A172 (cell line): ENCODE data around the gene OBSCN. TPM values are rescaled to one million over a fixed set of nuclear protein-coding genes. Genes with fewer than 3 reads are reported as not detected.

Source experiments
- DNase-seq: peaks from one replicate; pipeline ENCODE4 v3.0.0-alpha.2; 2015; ENCODE audit warnings: low spot score
- total RNA-seq: library from RNA; depleted of rRNA; stranded (reverse); fragments of >200 nt; shearing (Covaris generic); gene quantifications from 2 replicates; pipeline ENCODE4 v1.2.3, GENCODE V29; 2014; rRNA removed

The OBSCN gene
- total RNA-seq, 1 experiment from 2014 or later: 9.9 TPM

DNA sequence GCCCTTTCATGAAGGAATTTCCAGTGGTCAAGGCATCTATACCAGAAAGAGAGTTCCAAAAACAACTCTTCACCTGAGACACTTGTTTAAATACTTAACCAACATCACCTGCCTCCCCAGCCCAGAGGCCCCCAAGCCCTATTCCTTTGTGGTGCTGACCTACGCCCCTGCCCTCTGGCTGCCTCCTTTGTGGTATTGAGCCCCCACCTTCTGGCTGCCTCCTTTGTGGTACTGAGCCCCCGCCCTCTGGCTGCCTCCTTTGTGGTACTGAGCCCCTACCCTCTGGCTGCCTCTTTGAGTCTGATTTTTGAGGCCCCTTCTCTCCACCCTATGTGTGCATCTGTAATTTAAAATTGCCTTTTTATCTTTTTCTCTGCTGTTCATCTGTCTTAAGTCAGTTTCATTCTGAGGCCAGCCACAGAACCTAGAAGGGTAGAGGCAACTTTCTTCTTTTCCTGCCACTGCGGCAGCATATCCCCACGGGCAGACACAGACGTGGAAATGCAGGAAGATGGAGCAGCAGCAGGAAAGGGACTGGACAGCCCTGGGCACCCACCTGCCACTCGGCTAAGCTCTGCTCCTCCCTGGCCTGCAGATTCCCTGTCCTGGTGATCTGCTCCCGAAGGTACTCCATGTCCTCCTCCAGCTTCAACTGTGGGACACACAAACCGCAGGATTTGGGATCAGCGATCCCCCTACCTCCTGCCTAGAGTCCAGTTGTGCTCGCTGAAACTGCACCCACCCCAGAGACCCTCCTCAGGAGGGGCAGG lies 205.6 kb downstream of the OBSCN start:
- no peak for DNase-seq

DNA sequence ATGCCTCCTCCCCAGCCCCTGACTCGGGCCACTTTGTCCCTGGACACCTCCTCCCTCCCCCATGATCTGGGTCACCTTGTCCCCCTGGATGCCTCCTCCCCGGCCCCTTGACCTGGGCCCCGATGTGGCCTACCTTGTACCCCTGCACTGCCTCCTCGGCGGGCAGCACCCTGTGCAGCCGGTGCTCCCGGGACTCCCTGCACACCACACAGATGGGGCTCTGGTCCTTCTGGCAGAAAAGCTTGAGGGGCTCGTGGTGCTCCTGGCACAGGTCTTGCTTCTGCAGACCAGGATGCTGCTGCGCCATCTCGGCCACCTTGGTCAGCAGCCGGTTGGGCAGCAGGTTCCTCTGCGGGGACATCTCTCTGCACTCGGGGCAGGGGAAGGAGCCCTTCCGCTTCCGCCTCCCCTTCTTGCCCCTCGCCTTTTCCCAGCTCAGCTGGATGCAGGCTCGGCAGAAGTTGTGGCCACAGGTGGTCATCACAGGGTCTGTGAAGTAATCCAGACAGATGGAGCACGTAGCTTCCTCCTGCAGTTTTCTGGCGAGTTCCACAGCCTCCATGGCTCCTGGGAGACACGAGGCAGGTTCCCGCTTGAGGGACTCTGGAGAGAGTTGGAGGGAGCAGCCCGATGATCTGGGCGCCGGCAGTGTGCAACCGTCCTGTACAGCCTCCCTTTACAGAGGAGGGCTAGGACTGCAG lies 206.8 kb downstream of the OBSCN start:
- no peak for DNase-seq

DNA sequence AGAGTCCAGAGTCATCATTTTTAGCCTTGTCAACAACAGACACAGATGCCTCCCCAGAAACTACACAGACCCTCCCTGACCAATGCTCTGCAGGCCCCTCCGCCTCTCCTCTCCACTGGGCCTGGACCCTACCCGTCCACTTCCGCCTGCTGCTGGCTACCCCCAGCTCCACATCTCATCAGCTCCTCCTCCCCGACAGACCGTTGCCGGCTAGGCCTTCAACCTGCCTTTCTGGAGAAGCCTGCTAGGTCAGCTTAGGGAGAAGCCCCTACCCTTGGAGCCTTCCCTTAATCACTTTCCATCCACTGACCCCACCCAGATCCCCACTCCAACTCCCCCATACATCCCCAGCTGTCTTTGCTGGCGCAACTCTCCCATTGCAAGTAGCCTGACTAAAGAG lies 207.4 kb downstream of the OBSCN start:
- no peak for DNase-seq

DNA sequence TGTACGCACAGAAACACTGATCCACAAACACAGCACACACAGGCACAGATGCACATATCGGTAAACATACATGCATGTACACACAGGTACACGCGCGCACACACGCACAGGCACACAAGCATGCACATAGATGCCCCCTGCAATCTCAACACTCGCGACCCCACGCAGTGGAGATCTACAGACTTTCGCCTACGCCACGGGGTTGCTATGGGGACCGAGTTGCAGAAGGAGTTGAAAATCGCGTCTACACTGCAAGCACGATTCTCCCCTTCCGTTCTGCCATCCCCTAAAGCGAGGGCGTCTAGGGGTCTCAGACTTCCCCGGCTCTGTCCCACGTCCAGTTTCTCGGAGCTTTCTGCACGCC lies 208.0 kb downstream of the OBSCN start:
- DNase-seq: no peak

DNA sequence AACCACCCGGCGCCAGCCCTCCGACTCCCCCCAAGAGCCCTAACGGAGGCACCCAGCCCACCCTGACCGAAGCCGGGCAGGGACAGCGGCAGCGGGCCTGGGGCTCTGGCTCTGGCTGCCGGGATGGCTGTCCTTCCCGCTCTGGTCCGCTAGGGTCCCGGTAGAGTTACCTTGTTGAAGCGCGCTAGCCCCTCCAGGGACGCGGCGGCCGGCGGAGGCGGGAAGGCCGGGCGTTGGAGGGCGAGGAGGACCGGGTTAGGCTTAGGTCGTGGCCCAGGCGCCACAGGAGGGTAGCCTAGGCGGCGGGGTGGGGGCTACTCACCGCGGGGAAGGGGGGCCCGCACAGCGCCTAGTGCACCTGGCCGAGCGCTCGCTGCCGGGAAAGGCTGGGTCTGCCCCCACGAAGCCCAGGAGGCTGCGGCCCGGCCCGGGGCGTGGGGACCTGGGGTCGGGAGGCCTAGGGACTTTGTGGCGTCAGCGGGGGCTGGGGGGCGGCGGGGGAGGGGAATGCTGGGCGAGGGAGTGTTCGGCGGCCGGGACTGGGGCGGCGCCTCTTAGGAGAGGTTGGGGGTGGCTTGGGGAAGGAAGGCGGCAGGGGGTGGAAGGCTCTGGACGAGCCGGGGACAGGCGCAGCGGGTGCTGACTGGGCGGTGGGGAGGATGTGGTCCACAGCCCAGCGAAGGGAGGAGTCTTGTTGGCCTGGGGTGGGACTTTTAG lies 208.5 kb downstream of the OBSCN start, which contains the start of gene TRIM17:
TRIM17 (minus strand) TSS at position 645 of the 717 bp plus-strand sequence. CDS start 1,789 bp downstream, outside the sequence.
- no peak for DNase-seq

DNA sequence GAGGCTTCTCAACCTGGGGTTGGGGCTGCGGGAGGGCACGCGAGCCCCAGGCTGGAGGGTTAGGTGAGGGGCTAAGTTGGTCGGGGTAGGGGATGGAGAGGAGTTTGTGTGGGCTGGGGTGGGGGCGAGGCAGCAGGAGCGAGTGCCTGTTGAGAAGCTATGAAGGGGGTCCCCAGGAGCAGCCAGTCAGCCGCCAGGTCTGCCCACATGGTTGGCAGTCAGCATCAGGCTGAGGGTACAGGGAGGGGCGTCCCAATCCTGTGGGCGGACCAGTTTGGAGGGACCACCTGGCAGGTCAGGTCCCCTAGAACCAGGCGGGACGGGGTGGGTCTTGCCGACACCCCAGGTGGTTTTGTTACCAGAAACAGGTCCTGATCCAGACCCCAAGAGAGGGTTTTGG lies 209.2 kb downstream of the OBSCN start:
- DNase-seq: no peak

DNA sequence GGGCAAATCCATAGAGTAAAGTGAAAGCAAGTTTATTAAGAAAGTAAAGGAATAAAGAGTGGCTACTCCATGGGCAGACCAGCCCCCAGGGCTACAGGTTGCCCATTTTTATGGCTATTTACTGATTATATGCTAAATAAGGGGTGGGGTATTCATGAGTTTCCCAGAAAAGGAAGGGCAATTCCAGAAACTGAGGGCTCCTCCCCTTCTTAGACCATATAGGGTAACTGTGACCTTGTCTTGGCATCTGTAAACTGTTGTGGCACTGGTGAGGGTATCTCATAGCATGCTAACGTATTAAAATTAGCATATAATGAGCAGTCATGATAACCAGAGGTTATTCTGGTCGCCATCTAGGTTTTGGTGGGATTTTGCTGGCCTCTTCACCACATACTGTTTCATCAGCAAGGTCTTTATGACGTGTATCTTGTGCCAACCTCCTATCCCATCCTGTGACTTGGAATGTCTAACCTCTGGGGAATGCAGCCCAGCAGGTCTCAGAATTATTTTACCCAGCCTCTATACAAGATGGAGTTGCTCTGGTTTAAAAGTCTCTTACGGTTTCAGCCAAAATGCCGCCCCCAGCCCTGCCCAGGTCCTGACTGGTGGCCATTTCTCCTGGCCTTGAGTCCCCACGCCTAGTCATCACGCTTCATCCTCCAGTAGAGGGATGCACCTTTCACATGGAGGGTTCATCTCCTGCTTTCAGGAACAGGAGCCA lies 209.8 kb downstream of the OBSCN start:
- no peak for DNase-seq

DNA sequence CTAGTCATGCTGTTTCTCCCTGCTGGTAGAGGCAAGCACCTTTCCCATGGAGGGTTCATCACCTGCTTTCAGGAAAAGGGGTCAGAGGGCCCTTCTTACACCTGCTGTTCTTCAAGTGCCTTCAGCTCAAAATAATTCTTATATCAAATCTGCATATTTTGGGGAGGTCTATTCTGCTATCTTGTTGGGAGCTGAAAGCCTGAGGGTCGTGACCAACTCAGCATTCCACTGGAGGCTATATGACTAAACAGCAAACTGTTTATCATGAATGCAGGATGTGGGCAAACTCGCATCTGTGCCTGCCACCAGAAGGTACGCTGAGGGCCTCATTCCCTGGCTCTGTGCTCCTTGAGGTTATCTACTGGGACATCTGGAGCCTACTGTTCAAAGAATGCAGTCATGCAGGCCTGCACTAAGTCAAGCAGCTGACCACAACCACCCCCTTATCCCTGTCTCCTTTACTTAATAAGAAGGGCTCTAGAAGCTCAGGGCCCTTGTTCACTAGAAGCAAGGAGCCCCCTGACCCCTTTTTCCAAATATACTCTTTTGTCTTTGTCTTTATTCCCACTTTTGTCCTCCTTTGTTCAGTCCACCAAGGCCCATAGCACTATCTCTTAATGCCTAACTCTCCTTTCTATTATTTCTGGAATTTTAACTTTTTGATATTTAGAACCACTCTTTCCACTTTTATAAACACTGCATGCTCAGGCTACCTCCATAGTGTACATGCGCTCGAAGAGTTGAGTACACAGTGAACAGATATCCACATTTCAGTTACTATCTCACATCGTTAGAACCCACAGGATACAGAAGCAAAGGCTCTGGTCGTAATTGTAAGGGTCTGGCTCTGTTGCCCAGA lies 213.4 kb downstream of the OBSCN start:
- peak; percentile 81 for DNase-seq

DNA sequence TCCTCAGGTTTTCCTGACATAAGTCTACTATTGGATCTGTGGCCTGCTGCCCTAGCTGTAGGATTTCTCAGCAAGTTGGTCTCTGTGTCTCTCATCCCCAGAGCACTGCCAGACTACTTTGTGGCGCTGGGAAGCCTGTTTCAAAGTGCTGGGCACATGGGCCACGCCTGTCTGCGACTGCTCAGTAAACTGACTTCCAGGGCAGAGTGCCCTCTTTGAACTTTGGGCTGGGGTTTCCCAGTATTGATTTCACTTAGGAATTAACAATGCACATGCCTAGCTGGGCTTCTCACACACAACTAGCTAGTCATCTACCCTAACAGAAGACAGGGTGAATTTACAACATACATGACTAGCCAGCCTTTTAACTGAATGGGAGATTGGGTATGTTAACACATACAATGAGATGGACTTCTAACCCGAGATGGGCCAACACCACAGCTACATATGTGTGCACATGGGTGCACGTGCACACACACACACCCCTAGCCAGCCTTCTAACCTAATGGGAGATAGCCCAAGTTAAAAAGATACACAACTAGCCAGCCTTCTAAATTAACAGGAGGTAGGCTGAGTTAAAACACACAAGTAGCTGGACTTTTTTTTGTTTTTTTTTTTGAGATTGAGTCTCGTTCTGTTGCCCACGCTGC lies 215.7 kb downstream of the OBSCN start:
- DNase-seq: no peak

DNA sequence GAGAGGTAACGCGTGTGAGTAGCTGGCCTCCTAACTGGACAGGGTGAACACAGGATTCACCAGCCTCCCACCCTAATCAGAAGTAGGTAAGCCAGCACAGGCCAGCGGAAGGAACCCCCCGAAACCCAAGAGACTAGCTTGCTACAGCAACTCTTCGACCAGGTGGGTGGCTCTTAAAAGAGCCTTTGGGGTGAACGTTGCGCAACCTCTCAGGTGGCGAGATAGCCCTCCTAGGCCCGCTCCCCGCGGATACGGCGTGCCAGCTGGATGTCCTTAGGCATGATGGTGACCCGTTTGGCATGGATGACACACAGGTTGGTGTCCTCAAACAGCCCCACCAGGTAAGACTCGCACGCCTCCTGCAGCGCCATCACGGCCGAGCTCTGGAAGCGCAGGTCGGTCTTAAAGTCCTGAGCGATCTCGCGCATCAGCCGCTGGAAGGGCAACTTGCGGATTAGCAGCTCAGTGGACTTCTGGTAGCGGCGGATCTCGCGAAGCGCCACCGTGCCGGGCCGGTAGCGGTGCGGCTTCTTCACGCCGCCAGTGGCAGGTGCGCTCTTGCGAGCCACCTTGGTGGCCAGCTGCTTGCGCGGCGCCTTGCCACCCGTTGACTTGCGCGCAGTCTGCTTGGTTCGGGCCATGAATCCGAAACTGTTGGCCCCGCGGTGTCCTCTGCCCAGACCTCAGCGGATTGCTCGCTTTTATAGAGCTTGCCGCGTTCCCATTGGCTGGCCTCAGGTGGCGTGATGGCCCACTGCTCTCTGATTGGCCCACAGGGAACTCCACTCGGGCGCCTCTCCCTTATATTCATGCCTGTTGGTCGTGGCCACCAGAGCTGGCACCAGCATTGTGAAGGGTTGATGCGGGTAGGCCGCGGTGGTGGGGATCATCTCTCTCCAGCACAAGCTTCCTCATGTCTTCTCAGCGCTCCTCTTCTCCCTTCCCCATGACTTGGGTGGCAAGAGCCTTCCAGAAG lies 217.1 kb downstream of the OBSCN start:
- DNase-seq: no peak

DNA sequence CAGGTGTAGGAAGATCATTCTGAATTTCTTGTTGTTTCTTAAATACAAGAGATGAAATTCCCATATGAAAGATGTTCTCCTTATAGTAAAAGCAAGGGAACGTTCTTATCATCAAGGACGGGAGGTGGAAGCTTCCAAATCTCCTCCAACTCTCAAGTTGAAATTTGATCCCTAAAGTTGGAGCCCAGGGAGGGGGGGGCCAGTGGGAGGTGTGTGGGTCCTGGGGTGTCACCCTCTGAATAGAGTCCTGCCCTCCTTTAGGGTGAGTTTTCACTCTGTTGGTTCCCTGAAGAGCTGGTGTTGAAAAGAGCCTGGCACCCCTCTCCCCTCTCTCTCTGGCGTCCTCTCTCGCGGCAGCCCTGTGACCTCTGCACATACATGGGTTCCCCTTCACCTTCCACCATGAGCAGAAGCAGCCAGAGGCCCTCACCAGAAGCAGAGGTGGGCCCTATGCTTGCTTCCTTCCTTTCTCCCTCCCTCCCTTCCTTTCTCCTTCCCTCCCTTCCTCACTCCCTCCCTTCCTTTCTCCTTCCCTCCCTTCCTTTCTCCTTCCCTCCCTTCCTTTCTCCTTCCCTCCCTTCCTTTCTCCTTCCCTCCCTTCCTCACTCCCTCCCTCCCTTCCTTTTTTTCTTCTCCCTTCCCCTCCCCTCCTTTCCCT lies 218.8 kb downstream of the OBSCN start:
- DNase-seq: no peak

DNA sequence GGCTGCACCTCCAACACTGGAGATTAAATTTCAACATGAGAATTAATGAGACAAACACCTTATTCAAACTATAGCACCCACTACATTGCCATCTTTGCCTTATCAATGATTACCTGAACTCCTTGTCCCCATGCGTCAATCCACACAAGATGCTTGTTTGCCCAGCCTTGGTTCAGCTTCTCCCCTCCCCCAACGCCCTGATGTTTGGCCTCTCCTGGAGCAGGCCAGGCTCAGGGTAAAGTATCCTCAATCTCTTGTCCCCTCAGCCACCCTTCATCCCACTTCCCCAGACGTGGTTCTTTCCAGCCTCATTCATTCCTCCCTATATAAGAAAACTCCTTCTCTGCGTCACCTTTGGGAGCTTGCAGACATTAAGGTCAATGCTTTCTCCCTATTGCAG lies 220.6 kb downstream of the OBSCN start:
- no peak for DNase-seq

Other genes starting within 250 kb of the OBSCN start
- 0.72 TPM in 1 of 2 replicates, not detected in the other for gene WNT3A, start 201.0 kb upstream of the OBSCN start, total RNA-seq
- 263 and 292 TPM in 2 replicates for gene ARF1, start 125.3 kb upstream of the OBSCN start, total RNA-seq
- gene C1orf35, start 104.7 kb upstream of the OBSCN start, total RNA-seq: 31.7 and 31.8 TPM in 2 replicates
- gene MRPL55, start 98.7 kb upstream of the OBSCN start, total RNA-seq: 103 and 141 TPM in 2 replicates
- 407 and 501 TPM in 2 replicates for gene GUK1, start 67.8 kb upstream of the OBSCN start, total RNA-seq
- gene GJC2, start 58.1 kb upstream of the OBSCN start, total RNA-seq: 6.6 and 16.8 TPM in 2 replicates
- gene IBA57, start 42.2 kb upstream of the OBSCN start, total RNA-seq: 7.4 and 8.5 TPM in 2 replicates
- 35.9 and 36.1 TPM in 2 replicates for gene TRIM11, start 198.8 kb downstream of the OBSCN start, total RNA-seq
- gene TRIM17, start 208.8 kb downstream of the OBSCN start, total RNA-seq: not detected in 2 replicates